WTC11 (cell line): ENCODE results near the gene RPTOR. TPM values are rescaled to one million over a fixed set of nuclear protein-coding genes. Genes with fewer than 3 reads are reported as not detected.

Source experiments
- ATAC-seq: fragments of 200-7000 bp; cut with Tn5 transposase; 2 replicates; pipeline ENCODE4 v1.10.0; 2021; ENCODE audit warnings: mild to moderate bottlenecking, moderate library complexity
- CTCF ChIA-PET: fragments of 300-600 bp; sonication (Branson Sonifier 250); formaldehyde crosslinking; loops from one replicate; lab custom pipeline; 2021; ENCODE audit warnings: antibody characterized with exemption; lab: Charles Lee
- POLR2A ChIA-PET: fragments of 350-600 bp; sonication (Branson Sonifier 250); formaldehyde crosslinking; loops from one replicate; lab custom pipeline; 2021; ENCODE audit warnings: antibody characterized with exemption; lab: Charles Lee
- DNase-seq: peaks from one replicate; pipeline ENCODE4 v3.0.0; 2021; ENCODE audit warnings: low spot score
- H3K27ac Mint-ChIP-seq: 2 replicates; pipeline ENCODE4 v1.8.0; 2021; ENCODE audit warnings: mixed read lengths
- H3K27me3 Mint-ChIP-seq: 2 replicates; pipeline ENCODE4 v1.8.0; 2021; ENCODE audit warnings: low read depth, mild to moderate bottlenecking, moderate library complexity, mixed read lengths
- H3K36me3 Mint-ChIP-seq: 2 replicates; pipeline ENCODE4 v1.8.0; 2021; ENCODE audit warnings: mixed read lengths
- H3K4me1 Mint-ChIP-seq: 2 replicates; pipeline ENCODE4 v1.8.0; 2022; ENCODE audit warnings: mixed read lengths
- H3K4me3 Mint-ChIP-seq: 2 replicates; pipeline ENCODE4 v1.8.0; 2021; ENCODE audit warnings: mild to moderate bottlenecking, moderate library complexity, mixed read lengths
- H3K9me3 Mint-ChIP-seq: 2 replicates; pipeline ENCODE4 v1.8.0; 2021; ENCODE audit warnings: mixed read lengths
- EMX1 ChIP-seq: fragments of 250-450 bp; sonication (Bioruptor Pico); IDR thresholded peaks from 2 replicates; pipeline ENCODE4 v1.8.0; 2021; ENCODE audit warnings: mild to moderate bottlenecking
- JUN ChIP-seq: sonication (generic); formaldehyde crosslinking; IDR thresholded peaks from 2 replicates; pipeline ENCODE4 v1.8.0; 2023; ENCODE audit warnings: mild to moderate bottlenecking, missing genetic modification reagents
- NFE2L1 ChIP-seq: sonication (generic); formaldehyde crosslinking; IDR thresholded peaks from 2 replicates; pipeline ENCODE4 v1.8.1; 2023; ENCODE audit warnings: missing genetic modification reagents
- TP53 ChIP-seq: sonication (generic); formaldehyde crosslinking; IDR thresholded peaks from 2 replicates; pipeline ENCODE4 v1.8.1; 2023; ENCODE audit warnings: mild to moderate bottlenecking, missing genetic modification reagents
- ZNF121 ChIP-seq: sonication (generic); formaldehyde crosslinking; IDR thresholded peaks from 2 replicates; pipeline ENCODE4 v1.8.0; 2023; ENCODE audit warnings: missing genetic modification reagents
- total RNA-seq: library from RNA; stranded (reverse); gene quantifications from 3 replicates; pipeline ENCODE4 v1.2.3, GENCODE V29; 2021
- TF ChIP-seq, protein P1 (sequence below): sonication (generic); formaldehyde crosslinking; IDR thresholded peaks from 2 replicates; pipeline ENCODE4 v1.8.1; 2023; ENCODE audit warnings: mild to moderate bottlenecking, missing genetic modification reagents, moderate library complexity
- TF ChIP-seq, protein P2 (sequence below): fragments of 250-450 bp; sonication (Bioruptor Pico); IDR thresholded peaks from 2 replicates; pipeline ENCODE4 v1.8.0; 2021; ENCODE audit warnings: mild to moderate bottlenecking
- TF ChIP-seq, protein P3 (sequence below): sonication (generic); formaldehyde crosslinking; IDR thresholded peaks from 2 replicates; pipeline ENCODE4 v1.8.1; 2022; ENCODE audit warnings: low read depth, missing genetic modification reagents, borderline replicate concordance
- TF ChIP-seq, protein P4 (sequence below): sonication (generic); formaldehyde crosslinking; IDR thresholded peaks from 2 replicates; pipeline ENCODE4 v1.8.0; 2022; ENCODE audit warnings: mild to moderate bottlenecking, missing genetic modification reagents
- TF ChIP-seq, protein P5 (sequence below): sonication (generic); formaldehyde crosslinking; IDR thresholded peaks from 2 replicates; pipeline ENCODE4 v1.8.0; 2022; ENCODE audit warnings: mild to moderate bottlenecking, missing genetic modification reagents
- TF ChIP-seq, protein P6 (sequence below): sonication (generic); formaldehyde crosslinking; IDR thresholded peaks from 2 replicates; pipeline ENCODE4 v1.8.0; 2023; ENCODE audit warnings: mild to moderate bottlenecking, missing genetic modification reagents
- TF ChIP-seq, protein P7 (sequence below): sonication (generic); formaldehyde crosslinking; IDR thresholded peaks from 2 replicates; pipeline ENCODE4 v1.8.0; 2023; ENCODE audit warnings: missing genetic modification reagents, mild to moderate bottlenecking, borderline replicate concordance

Gene RPTOR
- total RNA-seq, 1 experiment from 2014 or later = 41.0 TPM

DNA sequence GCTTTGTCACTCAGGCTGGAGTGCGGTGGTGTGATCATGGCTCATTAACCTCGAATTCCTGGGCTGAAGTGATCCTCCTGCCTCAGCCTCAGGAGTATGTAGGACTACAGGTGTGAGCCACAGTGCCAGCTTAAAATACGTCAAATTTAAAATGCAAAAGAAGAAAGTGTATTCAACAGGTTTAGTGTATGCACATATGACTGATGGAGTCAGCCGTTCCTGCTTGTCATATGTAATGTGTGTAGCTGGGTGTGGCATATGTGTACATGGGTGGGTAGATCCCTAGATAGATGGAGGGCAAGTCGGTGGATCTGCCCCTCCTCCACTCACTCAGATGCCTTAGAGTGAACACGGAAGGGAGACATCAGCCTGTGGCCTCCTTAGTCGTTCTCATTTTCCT, 111.0 kb downstream of the RPTOR start (continued):
- no peak for TF ChIP-seq ZNF121
- TF ChIP-seq, protein P1, sequence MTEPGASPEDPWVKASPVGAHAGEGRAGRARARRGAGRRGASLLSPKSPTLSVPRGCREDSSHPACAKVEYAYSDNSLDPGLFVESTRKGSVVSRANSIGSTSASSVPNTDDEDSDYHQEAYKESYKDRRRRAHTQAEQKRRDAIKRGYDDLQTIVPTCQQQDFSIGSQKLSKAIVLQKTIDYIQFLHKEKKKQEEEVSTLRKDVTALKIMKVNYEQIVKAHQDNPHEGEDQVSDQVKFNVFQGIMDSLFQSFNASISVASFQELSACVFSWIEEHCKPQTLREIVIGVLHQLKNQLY (CRISPR knock-in tag) = no peak
- TF ChIP-seq NFE2L1 (CRISPR knock-in tag) = no peak
- TF ChIP-seq, protein P2, sequence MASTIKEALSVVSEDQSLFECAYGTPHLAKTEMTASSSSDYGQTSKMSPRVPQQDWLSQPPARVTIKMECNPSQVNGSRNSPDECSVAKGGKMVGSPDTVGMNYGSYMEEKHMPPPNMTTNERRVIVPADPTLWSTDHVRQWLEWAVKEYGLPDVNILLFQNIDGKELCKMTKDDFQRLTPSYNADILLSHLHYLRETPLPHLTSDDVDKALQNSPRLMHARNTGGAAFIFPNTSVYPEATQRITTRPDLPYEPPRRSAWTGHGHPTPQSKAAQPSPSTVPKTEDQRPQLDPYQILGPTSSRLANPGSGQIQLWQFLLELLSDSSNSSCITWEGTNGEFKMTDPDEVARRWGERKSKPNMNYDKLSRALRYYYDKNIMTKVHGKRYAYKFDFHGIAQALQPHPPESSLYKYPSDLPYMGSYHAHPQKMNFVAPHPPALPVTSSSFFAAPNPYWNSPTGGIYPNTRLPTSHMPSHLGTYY (CRISPR knock-in tag) = no peak
- TF ChIP-seq, protein P3, sequence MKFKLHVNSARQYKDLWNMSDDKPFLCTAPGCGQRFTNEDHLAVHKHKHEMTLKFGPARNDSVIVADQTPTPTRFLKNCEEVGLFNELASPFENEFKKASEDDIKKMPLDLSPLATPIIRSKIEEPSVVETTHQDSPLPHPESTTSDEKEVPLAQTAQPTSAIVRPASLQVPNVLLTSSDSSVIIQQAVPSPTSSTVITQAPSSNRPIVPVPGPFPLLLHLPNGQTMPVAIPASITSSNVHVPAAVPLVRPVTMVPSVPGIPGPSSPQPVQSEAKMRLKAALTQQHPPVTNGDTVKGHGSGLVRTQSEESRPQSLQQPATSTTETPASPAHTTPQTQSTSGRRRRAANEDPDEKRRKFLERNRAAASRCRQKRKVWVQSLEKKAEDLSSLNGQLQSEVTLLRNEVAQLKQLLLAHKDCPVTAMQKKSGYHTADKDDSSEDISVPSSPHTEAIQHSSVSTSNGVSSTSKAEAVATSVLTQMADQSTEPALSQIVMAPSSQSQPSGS (CRISPR knock-in tag) = no peak
- TF ChIP-seq, protein P4, sequence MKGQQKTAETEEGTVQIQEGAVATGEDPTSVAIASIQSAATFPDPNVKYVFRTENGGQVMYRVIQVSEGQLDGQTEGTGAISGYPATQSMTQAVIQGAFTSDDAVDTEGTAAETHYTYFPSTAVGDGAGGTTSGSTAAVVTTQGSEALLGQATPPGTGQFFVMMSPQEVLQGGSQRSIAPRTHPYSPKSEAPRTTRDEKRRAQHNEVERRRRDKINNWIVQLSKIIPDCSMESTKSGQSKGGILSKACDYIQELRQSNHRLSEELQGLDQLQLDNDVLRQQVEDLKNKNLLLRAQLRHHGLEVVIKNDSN (CRISPR knock-in tag) = no peak
- TF ChIP-seq, protein P5, sequence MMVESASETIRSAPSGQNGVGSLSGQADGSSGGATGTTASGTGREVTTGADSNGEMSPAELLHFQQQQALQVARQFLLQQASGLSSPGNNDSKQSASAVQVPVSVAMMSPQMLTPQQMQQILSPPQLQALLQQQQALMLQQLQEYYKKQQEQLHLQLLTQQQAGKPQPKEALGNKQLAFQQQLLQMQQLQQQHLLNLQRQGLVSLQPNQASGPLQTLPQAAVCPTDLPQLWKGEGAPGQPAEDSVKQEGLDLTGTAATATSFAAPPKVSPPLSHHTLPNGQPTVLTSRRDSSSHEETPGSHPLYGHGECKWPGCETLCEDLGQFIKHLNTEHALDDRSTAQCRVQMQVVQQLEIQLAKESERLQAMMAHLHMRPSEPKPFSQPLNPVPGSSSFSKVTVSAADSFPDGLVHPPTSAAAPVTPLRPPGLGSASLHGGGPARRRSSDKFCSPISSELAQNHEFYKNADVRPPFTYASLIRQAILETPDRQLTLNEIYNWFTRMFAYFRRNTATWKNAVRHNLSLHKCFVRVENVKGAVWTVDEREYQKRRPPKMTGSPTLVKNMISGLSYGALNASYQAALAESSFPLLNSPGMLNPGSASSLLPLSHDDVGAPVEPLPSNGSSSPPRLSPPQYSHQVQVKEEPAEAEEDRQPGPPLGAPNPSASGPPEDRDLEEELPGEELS (CRISPR knock-in tag) = no peak

DNA sequence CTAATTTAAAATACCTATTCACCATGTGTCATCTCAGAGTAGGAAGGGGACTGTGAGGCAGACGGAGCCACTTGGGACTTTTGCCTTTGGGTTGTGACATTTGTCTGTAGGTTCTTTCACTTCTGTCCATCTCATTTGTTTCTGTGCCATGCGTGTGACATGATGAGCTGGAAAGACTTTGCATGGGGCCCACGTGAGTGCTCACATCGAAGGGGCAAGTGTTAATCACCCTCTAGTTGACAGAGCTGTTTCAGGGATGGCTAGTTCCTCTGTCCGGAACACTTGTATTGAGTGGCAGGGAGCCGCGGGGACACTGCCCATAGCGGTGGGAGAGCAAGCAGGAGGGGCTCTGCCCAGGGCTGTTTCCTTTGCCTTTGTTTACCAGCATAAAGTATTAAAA, 112.0 kb downstream of the RPTOR start:
- peaks cover 19% of the 10 kb centered on the region for H3K4me1 Mint-ChIP-seq
- no peak overlapping the region for H3K4me3 Mint-ChIP-seq
- ATAC-seq = no peak
- DNase-seq = no peak
- no peak overlapping the region for H3K27ac Mint-ChIP-seq
- CTCF ChIA-PET = no interaction called here
- H3K27me3 Mint-ChIP-seq = no peaks in the 10 kb centered on the region
- no peaks in the 10 kb centered on the region for H3K36me3 Mint-ChIP-seq
- no peaks in the 10 kb centered on the region for H3K9me3 Mint-ChIP-seq
- POLR2A ChIA-PET = interaction anchor here (0.6 kb wide), 1 partner anchor 74 kb away, joined by 3 read pairs; no protein-coding TSS in a partner anchor
- TF ChIP-seq, protein P6, sequence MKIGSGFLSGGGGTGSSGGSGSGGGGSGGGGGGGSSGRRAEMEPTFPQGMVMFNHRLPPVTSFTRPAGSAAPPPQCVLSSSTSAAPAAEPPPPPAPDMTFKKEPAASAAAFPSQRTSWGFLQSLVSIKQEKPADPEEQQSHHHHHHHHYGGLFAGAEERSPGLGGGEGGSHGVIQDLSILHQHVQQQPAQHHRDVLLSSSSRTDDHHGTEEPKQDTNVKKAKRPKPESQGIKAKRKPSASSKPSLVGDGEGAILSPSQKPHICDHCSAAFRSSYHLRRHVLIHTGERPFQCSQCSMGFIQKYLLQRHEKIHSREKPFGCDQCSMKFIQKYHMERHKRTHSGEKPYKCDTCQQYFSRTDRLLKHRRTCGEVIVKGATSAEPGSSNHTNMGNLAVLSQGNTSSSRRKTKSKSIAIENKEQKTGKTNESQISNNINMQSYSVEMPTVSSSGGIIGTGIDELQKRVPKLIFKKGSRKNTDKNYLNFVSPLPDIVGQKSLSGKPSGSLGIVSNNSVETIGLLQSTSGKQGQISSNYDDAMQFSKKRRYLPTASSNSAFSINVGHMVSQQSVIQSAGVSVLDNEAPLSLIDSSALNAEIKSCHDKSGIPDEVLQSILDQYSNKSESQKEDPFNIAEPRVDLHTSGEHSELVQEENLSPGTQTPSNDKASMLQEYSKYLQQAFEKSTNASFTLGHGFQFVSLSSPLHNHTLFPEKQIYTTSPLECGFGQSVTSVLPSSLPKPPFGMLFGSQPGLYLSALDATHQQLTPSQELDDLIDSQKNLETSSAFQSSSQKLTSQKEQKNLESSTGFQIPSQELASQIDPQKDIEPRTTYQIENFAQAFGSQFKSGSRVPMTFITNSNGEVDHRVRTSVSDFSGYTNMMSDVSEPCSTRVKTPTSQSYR = no peak
- TF ChIP-seq EMX1 (CRISPR knock-in tag) = no peak
- TF ChIP-seq, protein P7, sequence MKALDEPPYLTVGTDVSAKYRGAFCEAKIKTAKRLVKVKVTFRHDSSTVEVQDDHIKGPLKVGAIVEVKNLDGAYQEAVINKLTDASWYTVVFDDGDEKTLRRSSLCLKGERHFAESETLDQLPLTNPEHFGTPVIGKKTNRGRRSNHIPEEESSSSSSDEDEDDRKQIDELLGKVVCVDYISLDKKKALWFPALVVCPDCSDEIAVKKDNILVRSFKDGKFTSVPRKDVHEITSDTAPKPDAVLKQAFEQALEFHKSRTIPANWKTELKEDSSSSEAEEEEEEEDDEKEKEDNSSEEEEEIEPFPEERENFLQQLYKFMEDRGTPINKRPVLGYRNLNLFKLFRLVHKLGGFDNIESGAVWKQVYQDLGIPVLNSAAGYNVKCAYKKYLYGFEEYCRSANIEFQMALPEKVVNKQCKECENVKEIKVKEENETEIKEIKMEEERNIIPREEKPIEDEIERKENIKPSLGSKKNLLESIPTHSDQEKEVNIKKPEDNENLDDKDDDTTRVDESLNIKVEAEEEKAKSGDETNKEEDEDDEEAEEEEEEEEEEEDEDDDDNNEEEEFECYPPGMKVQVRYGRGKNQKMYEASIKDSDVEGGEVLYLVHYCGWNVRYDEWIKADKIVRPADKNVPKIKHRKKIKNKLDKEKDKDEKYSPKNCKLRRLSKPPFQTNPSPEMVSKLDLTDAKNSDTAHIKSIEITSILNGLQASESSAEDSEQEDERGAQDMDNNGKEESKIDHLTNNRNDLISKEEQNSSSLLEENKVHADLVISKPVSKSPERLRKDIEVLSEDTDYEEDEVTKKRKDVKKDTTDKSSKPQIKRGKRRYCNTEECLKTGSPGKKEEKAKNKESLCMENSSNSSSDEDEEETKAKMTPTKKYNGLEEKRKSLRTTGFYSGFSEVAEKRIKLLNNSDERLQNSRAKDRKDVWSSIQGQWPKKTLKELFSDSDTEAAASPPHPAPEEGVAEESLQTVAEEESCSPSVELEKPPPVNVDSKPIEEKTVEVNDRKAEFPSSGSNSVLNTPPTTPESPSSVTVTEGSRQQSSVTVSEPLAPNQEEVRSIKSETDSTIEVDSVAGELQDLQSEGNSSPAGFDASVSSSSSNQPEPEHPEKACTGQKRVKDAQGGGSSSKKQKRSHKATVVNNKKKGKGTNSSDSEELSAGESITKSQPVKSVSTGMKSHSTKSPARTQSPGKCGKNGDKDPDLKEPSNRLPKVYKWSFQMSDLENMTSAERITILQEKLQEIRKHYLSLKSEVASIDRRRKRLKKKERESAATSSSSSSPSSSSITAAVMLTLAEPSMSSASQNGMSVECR = no peak
- TF ChIP-seq TP53 (CRISPR knock-in tag) = no peak
- TF ChIP-seq JUN = no peak
